IMR-90 (cell line): Measurements from ENCODE around the gene AUTS2. TPM values are rescaled to one million over a fixed set of nuclear protein-coding genes. Genes with fewer than 3 reads are reported as not detected.

Source experiments
- ATAC-seq: fragments of 200-7000 bp; cut with Tn5 transposase; 2 replicates; pipeline ENCODE4 v1.9.1; 2020; ENCODE audit warnings: low read depth, mild to moderate bottlenecking, moderate library complexity
- BruUV-seq: library from RNA; stranded (reverse); fragments of 400-500 nt; replicated peaks from 2 replicates; lab custom pipeline; 2021; lab: Mats Ljungman, UMichigan
- CTCF ChIA-PET: fragments of 300-600 bp; formaldehyde crosslinking; extraction: SDS; loops from one replicate; lab custom pipeline; 2021; ENCODE audit warnings: antibody characterized with exemption; lab: Yijun Ruan, JAX
- POLR2A ChIA-PET: fragments of 300-600 bp; sonication (Branson Sonifier 250); formaldehyde crosslinking; loops from one replicate; lab custom pipeline; 2022; ENCODE audit warnings: antibody characterized with exemption; ENCODE audit not compliant: unreplicated experiment; lab: Charles Lee
- DNase-seq: peaks from one replicate; pipeline ENCODE4 v3.0.0; 2013
- H2AFZ ChIP-seq: replicated peaks from 2 replicates; pipeline ENCODE3; 2013; ENCODE audit warnings: low read length, mild to moderate bottlenecking; ENCODE audit not compliant: poor library complexity
- H2AK5ac ChIP-seq: 2 replicates; pipeline ENCODE4 v1.6.1; 2013; ENCODE audit warnings: low read depth, low read length, inconsistent platforms
- H2AK9ac ChIP-seq: replicated peaks from 2 replicates; pipeline ENCODE3; 2013; ENCODE audit warnings: mild to moderate bottlenecking, low read depth, low read length, moderate library complexity; ENCODE audit not compliant: poor library complexity
- H2BK120ac ChIP-seq: 2 replicates; pipeline ENCODE4 v1.6.1; 2013; ENCODE audit warnings: low read depth, low read length, inconsistent platforms
- H2BK15ac ChIP-seq: 3 replicates; pipeline ENCODE4 v1.6.1; 2013; ENCODE audit warnings: low read depth, low read length, inconsistent platforms
- H2BK20ac ChIP-seq: 2 replicates; pipeline ENCODE4 v1.6.1; 2013; ENCODE audit warnings: low read depth, mild to moderate bottlenecking, inconsistent platforms, low read length, moderate library complexity
- H2BK5ac ChIP-seq: 2 replicates; pipeline ENCODE4 v1.6.1; 2013; ENCODE audit warnings: mild to moderate bottlenecking, low read depth, low read length, inconsistent platforms; ENCODE audit not compliant: poor library complexity, severe bottlenecking
- H3K14ac ChIP-seq: replicated peaks from 2 replicates; pipeline ENCODE4 v1.6.1; 2013; ENCODE audit warnings: low read depth, low read length, inconsistent platforms
- H3K18ac ChIP-seq: 2 replicates; pipeline ENCODE4 v1.6.1; 2013; ENCODE audit warnings: low read depth, low read length, control low read depth
- H3K23ac ChIP-seq: 2 replicates; pipeline ENCODE4 v1.6.1; 2013; ENCODE audit warnings: low read depth, low read length, inconsistent platforms
- H3K27ac ChIP-seq: 2 replicates; pipeline ENCODE4 v1.5.1; 2013; ENCODE audit warnings: mild to moderate bottlenecking, control low read depth, low read length; ENCODE audit not compliant: insufficient read depth
- H3K27me3 ChIP-seq: 2 replicates; pipeline ENCODE4 v1.6.1; 2013; ENCODE audit warnings: low read length; ENCODE audit not compliant: control insufficient read depth, insufficient read depth
- H3K36me3 ChIP-seq: 2 replicates; pipeline ENCODE4 v1.6.1; 2013; ENCODE audit warnings: low read length, mixed read lengths; ENCODE audit not compliant: control insufficient read depth, insufficient read depth
- H3K4ac ChIP-seq: 2 replicates; pipeline ENCODE4 v1.6.1; 2013; ENCODE audit warnings: low read depth, low read length, inconsistent platforms
- H3K4me1 ChIP-seq: 2 replicates; pipeline ENCODE4 v1.6.1; 2013; ENCODE audit warnings: low read length, mixed read lengths; ENCODE audit not compliant: control insufficient read depth, insufficient read depth
- H3K4me2 ChIP-seq: 2 replicates; pipeline ENCODE4 v1.6.1; 2013; ENCODE audit warnings: low read depth, mild to moderate bottlenecking, control low read depth, low read length, moderate library complexity
- H3K4me3 ChIP-seq: 2 replicates; pipeline ENCODE4 v1.5.1; 2013; ENCODE audit warnings: low read depth, mild to moderate bottlenecking, control low read depth, low read length, moderate library complexity; ENCODE audit not compliant: insufficient read depth
- H3K56ac ChIP-seq: 2 replicates; pipeline ENCODE4 v1.6.1; 2013; ENCODE audit warnings: low read length, inconsistent platforms; ENCODE audit not compliant: insufficient read depth; ENCODE audit errors: extremely low read depth
- H3K79me1 ChIP-seq, 2 experiments: 2 replicates each; pipeline ENCODE4 v1.6.1; 2013; ENCODE audit warnings: low read length in 2 of 2, inconsistent platforms in 1 of 2, low read depth in 1 of 2
- H3K9ac ChIP-seq: 2 replicates; pipeline ENCODE4 v1.6.1; 2013; ENCODE audit warnings: low read depth, low read length, control low read depth
- H3K9me1 ChIP-seq: 2 replicates; pipeline ENCODE4 v1.6.1; 2013; ENCODE audit warnings: low read length, inconsistent platforms; ENCODE audit not compliant: insufficient read depth
- H3K9me3 ChIP-seq: 2 replicates; pipeline ENCODE4 v1.6.1; 2013; ENCODE audit warnings: low read length; ENCODE audit not compliant: control insufficient read depth, insufficient read depth
- H4K20me1 ChIP-seq: 2 replicates; pipeline ENCODE4 v1.6.1; 2013; ENCODE audit warnings: low read length, inconsistent platforms; ENCODE audit not compliant: insufficient read depth
- H4K5ac ChIP-seq: 2 replicates; pipeline ENCODE4 v1.6.1; 2013; ENCODE audit warnings: mild to moderate bottlenecking, low read depth, low read length, control low read depth
- H4K8ac ChIP-seq, 2 experiments: 2 replicates each; pipeline ENCODE4 v1.6.1; 2013; ENCODE audit warnings: low read depth in 2 of 2, low read length in 2 of 2, control low read depth in 1 of 2, inconsistent platforms in 1 of 2
- H4K91ac ChIP-seq: 2 replicates; pipeline ENCODE4 v1.6.1; 2013; ENCODE audit warnings: low read depth, low read length, inconsistent platforms; ENCODE audit not compliant: insufficient read depth
- BHLHE40 ChIP-seq: fragments of 150-350 bp; IDR thresholded peaks from 2 replicates; pipeline ENCODE4 v1.6.1; 2016; ENCODE audit warnings: mild to moderate bottlenecking, low read depth, low read length
- CHD1 ChIP-seq: IDR thresholded peaks from 2 replicates; pipeline ENCODE4 v1.6.1; 2012; ENCODE audit warnings: low read depth, low read length, improper control_type of control experiment
- CTCF ChIP-seq: conservative IDR thresholded peaks from 2 replicates; pipeline ENCODE4 v1.5.1; 2012; ENCODE audit warnings: mild to moderate bottlenecking, low read depth, low read length, improper control_type of control experiment
- ELK1 ChIP-seq: fragments of 150-350 bp; IDR thresholded peaks from 2 replicates; pipeline ENCODE4 v1.6.1; 2016; ENCODE audit warnings: low read depth, mild to moderate bottlenecking, low read length, moderate library complexity, borderline replicate concordance
- FOS ChIP-seq: fragments of 150-350 bp; IDR thresholded peaks from 2 replicates; pipeline ENCODE4 v1.6.1; 2016; ENCODE audit warnings: low read depth, low read length
- MAZ ChIP-seq: IDR thresholded peaks from 2 replicates; pipeline ENCODE4 v1.6.1; 2012; ENCODE audit warnings: low read depth, mild to moderate bottlenecking, low read length, improper control_type of control experiment, moderate library complexity, borderline replicate concordance
- MXI1 ChIP-seq: IDR thresholded peaks from 2 replicates; pipeline ENCODE4 v1.6.1; 2012; ENCODE audit warnings: low read depth, mild to moderate bottlenecking, low read length, moderate library complexity, borderline replicate concordance
- NFE2L2 ChIP-seq: fragments of 150-350 bp; IDR thresholded peaks from 2 replicates; pipeline ENCODE4 v1.6.1; 2016; ENCODE audit warnings: low read depth, mild to moderate bottlenecking, low read length
- RAD21 ChIP-seq: IDR thresholded peaks from 2 replicates; pipeline ENCODE4 v1.6.1; 2012; ENCODE audit warnings: low read length, improper control_type of control experiment
- RFX5 ChIP-seq: IDR thresholded peaks from 2 replicates; pipeline ENCODE4 v1.8.0; 2012; ENCODE audit warnings: low read depth, mild to moderate bottlenecking, low read length, moderate library complexity
- SMC3 ChIP-seq: fragments of 150-350 bp; IDR thresholded peaks from 2 replicates; pipeline ENCODE4 v1.6.1; 2016; ENCODE audit warnings: low read depth, mild to moderate bottlenecking, antibody characterized with exemption, low read length, moderate library complexity
- USF2 ChIP-seq: fragments of 150-350 bp; IDR thresholded peaks from 2 replicates; pipeline ENCODE4 v1.6.1; 2017; ENCODE audit warnings: mild to moderate bottlenecking, antibody characterized with exemption, low read length, low read depth
- WGBS, 2 experiments: methylation state at CpG; one replicate each; pipeline versions ENCODE4 v1.1.5 to v1.1.7; 2013; ENCODE audit warnings: missing lambda C conversion rate in 2 of 2; ENCODE audit not compliant: insufficient read length in 1 of 2; ENCODE audit errors: extremely low coverage in 2 of 2; 5-methylcytosine and 5-hydroxymethylcytosine counted together
- dilution Hi-C: fragments of 300-500 bp; cut with HindIII; formaldehyde crosslinking; loops from one replicate; pipeline ENCODE4 v1.14.3; 2018; ENCODE audit warnings: low sequenced_read_pairs; ENCODE audit not compliant: unreplicated experiment
- in situ Hi-C: fragments of 300-500 bp; cut with MboI; formaldehyde crosslinking; loops from 3 replicates; pipeline ENCODE4 v1.14.3; 2019; ENCODE audit warnings: low sequenced_read_pairs, inconsistent platforms, mixed read lengths
- intact Hi-C: fragments of 100-400 bp; cut with micrococcal nuclease; formaldehyde crosslinking; loops from 2 replicates; pipeline ENCODE4 v1.10.0; 2022
- polyA plus RNA-seq, 3 experiments: library from polyadenylated mRNA; depleted of rRNA; stranded (reverse); fragments of >200 nt; gene quantifications; 2 replicates each; pipeline ENCODE4 v1.2.3, GENCODE V29; 2012; ENCODE audit warnings: low replicate concordance in 1 of 3
- total RNA-seq: library from RNA; depleted of rRNA; stranded (reverse); fragments of >200 nt; gene quantifications from 2 replicates; pipeline ENCODE4 v1.2.3, GENCODE V29; 2012

Gene AUTS2
- total and polyA plus RNA-seq, 2 of the 4 experiments (the other 2 are of a cell fraction) = 0.90 to 3.0 TPM

- no peak for TF ChIP-seq ELK1
- TF ChIP-seq RAD21 = no peak
- no peak for TF ChIP-seq RFX5
These were observed 822.0 kb downstream of the AUTS2 start (continued) for GRCh38 chr7:70420381-70420662.

DNA sequence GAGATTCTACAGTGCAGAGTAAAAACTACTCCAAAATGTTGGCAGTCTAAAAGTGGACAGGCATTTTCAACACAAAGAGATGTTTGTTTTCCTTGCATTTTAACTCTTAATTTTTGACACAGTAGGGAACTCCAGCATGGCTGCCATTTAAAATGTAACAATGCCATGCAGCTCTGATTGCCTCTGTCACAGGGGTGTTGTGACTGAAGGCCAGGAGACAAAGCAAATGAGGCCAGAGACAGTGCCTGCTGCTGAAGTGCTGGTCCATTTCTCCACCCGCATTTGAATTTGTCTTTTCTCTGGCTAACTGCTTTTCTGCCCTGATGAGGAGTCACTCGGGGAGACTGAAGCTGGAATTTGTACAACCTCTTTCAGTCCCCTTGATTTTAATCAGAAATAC, 823.0 kb downstream of the AUTS2 start:
- Histone ChIP-seq H3K14ac (no peak overlapping the region), H3K4me1 (no peaks in the 10 kb centered on the region), H4K91ac (no peak overlapping the region), H2AK5ac (no peak overlapping the region), H3K9me1 (no peaks in the 10 kb centered on the region), H4K8ac (no peak overlapping the region), H2BK15ac (no peak overlapping the region), H3K9ac (no peak overlapping the region), H3K27ac (no peak overlapping the region), H2BK20ac (no peak overlapping the region), H4K5ac (no peak overlapping the region), H4K20me1 (no peaks in the 10 kb centered on the region), H3K4ac (no peak overlapping the region), H2BK120ac (no peak overlapping the region), H3K56ac (no peak overlapping the region), H3K4me3 (no peak overlapping the region), H3K9me3 (no peaks in the 10 kb centered on the region), H3K27me3 (no peaks in the 10 kb centered on the region), H3K23ac (no peak overlapping the region), H2AFZ (no peak overlapping the region), H3K4me2 (no peak overlapping the region), H2BK5ac (no peak overlapping the region), H3K18ac (no peak overlapping the region), H2AK9ac (no peak overlapping the region), H3K79me1 (no peaks in the 10 kb centered on the region), H3K36me3 (no peaks in the 10 kb centered on the region)
- DNase-seq (no peak), ATAC-seq (no peak)
- dilution Hi-C loops (no loop called here), intact Hi-C loops (no loop called here), in situ Hi-C loops (no loop called here)
- WGBS, 2 experiments = no CpG with 5 or more reads among the region's 2 CpGs
- BruUV-seq = no TSS peak
- TF ChIP-seq RFX5 (no peak), SMC3 (no peak), MXI1 (no peak), CHD1 (no peak), ELK1 (no peak), USF2 (no peak), FOS (no peak), RAD21 (no peak), CTCF (no peak), MAZ (no peak), NFE2L2 (no peak), BHLHE40 (no peak)
- CTCF ChIA-PET = no interaction called here
- POLR2A ChIA-PET = no interaction called here
